Left kidney (tissue), 2 donors: ENCODE data around the gene KBTBD8. TPM values are rescaled to one million over a fixed set of nuclear protein-coding genes. Genes with fewer than 3 reads are reported as not detected.

ENCODE experiments used
- DNase-seq: peaks from one replicate; pipeline ENCODE4 v3.0.0-alpha.2; 2013
- polyA plus RNA-seq: library from polyadenylated mRNA; unstranded; fragments of 120-200 nt; gene quantifications from one replicate; pipeline ENCODE4 v1.2.1, GENCODE V29; 2013; ENCODE audit not compliant: insufficient read length

KBTBD8 gene
- polyA plus RNA-seq, 1 donor, result 1.4 TPM

DNA sequence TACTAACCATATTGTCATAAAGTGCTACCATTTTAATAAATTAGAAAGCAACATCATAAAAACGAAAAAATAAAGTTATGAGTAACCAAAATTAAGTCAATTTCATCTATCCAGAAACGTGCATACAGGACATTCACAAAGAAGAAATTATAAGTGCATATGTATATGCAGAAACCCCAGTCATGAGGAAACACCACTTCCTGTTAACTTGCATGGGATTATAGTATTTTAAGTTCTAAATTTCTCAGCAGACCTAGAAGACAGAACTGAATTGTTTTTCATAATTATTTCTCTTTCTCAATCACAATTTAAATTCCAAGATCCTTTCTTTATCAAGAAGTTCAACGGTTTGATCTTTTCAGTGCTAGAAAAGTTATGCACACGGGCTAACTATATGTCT is 1.4 kb upstream of the KBTBD8 start:
- no peak for DNase-seq

DNA sequence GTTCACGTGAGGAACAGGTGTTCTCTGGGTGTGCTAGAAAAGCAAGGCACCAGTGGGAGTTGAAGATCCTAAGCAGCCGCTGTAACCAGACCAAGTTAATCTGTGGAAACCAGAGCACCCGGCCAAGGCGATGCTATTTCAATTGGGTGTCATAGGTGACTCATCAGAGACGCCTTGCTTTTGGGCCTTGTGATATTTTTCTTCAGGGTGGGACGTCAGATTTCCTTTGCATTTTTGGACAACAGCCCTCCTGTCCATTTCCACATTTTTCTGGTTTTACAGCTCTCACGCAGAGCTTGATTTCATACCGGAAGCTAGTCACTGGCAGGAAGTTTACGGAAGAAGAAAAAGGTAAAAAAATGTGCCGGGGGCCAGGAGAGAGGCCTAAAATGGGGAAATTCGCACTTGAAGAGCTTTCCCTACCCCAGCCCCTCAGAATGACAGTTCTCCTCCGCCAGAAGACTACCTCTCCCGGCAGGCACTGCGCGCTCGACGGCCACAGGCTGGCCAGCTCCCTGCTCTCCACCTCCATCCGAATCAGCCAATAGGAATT is 471 bp upstream of the KBTBD8 start:
- DNase-seq, result no peak

DNA sequence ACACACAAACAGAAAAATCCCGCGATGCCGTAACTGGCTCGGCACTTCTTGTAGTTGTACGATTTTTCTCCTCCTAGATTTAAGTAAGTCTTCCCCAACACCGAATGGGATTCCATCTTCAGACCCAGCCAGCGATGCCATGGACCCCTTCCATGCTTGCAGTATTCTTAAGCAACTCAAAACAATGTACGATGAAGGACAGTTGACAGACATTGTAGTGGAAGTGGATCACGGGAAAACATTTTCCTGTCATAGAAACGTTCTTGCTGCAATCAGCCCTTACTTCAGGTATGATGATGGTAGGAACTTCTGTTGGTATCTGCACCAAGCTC is 763 bp downstream of the KBTBD8 start:
- DNase-seq, result no peak

DNA sequence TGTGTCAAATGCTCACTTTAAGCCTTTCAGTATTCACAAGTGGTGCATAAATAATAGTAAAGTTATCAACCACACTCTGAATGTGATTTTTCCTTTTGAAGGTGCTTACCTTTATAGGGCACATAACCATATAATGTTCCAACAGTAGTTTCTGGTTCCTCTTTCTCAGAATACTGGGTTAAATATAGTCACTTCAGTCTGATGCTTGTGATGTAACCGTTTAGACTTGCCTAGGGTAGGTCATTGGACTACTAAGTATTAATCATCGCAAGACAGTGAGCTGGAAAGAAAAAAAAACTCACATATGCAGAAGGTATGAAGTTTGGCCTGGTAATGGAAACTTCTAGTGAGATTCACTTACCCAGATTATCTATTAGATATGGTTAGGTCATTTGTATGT is 1.9 kb downstream of the KBTBD8 start:
- DNase-seq, result no peak

DNA sequence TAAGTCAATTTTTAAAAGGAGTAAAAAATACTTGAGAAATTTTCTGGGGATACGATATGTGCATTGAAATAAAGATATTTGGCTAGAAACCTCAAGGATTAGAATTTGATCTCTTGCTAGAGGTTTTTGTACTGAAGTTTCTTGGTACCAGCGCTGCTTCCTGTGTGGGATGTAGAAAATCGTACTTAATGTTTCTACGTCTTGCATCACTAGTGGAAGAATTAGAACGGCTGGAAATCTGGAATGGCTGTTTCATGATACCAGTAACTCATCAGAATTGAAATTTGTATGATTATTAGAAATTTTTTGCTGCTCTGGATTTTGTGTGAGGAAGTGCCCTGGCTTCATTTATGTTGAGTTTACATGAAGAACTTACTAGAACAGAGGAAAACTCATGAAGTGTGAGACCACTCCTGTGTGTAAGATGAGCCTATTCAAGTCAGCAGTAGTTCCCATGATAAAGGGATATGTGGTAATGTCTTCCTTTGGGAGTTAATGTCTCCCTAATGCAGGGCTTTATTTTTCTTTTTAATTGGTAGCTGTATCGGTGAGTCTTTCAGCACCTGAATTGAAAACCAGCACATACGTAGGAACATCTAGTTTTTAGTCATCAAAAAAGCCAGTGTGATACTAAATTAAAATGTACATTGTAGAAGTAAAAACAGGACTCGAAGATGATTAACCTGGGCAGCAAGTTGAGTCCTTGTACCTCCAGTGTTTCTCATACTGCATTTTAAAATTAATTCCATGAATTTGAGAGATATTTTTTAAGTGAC is 3.2 kb downstream of the KBTBD8 start:
- no peak for DNase-seq

DNA sequence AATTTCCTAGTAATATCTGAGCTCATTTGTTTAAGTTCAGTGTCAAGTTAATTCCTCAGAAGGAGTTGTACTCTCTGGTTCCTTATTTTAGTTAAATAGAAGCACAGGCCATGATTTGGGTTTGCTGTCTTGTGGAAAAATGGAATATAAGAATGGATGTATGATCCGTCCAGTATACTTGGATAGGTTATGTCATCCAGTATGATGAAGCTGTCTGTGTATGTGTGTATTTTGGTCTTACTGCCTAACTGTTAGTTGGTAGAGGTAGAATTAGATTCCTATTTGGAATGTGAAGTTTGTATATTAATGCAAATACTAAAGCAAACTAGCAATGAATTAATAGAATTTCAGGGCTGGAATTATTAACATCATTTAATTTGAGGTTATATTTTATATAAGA is 7.9 kb downstream of the KBTBD8 start:
- no peak for DNase-seq

DNA sequence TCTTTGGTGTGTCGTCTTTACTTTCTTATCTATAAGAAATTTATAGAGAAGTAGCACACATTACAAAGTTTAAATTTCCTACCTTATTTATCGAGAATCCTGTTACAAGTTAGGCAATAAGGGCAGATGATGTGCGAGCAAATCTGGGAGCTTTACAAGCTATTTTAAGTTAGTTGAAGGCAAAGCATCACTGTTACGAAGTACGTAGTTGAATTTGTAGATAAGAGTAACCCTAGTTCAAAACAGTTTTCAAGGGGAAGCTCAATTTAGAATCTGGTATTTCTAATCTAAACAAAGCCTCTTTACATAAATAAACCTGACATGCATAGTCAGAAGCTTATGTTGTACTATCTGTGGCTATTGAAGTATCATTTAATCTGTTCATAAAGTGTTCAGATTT is 8.4 kb downstream of the KBTBD8 start:
- DNase-seq, result no peak

DNA sequence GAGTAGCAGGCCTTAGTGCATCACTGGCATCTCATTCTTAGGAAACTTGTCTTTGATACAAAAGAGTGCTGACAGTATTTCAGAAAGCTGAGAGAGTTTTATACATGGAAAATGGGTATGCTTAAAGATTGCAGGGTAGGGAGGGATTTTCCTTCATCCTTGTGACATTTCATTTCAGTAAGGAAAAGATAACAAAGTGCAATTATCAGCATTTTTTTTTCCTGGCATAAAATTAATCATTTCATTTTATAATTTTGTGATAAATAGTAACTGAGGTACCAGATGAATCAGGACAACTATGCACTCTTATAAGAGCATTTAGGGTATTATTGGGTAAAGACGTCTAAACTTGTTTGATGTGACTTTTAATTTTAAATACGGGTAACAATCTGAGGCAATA is 10.3 kb downstream of the KBTBD8 start:
- DNase-seq, result no peak

DNA sequence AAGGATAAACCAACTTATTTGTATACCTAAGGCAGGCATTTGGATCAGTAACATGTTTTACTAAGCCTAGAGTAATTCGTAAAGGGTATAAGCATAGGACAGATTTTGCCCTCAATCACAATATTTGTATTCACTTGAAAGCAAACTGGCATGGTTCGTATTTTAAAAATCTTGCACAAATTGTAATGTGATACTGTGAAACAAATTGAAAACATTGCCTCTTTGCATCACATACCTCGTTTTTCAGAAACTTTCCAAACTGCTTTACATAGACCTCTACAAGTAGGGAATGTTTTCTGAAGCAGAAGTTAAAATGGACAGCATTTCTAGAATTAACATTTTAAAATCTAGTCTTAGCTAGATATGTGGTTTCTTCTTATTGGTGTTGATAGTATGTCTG is 11.6 kb downstream of the KBTBD8 start:
- DNase-seq, result no peak

DNA sequence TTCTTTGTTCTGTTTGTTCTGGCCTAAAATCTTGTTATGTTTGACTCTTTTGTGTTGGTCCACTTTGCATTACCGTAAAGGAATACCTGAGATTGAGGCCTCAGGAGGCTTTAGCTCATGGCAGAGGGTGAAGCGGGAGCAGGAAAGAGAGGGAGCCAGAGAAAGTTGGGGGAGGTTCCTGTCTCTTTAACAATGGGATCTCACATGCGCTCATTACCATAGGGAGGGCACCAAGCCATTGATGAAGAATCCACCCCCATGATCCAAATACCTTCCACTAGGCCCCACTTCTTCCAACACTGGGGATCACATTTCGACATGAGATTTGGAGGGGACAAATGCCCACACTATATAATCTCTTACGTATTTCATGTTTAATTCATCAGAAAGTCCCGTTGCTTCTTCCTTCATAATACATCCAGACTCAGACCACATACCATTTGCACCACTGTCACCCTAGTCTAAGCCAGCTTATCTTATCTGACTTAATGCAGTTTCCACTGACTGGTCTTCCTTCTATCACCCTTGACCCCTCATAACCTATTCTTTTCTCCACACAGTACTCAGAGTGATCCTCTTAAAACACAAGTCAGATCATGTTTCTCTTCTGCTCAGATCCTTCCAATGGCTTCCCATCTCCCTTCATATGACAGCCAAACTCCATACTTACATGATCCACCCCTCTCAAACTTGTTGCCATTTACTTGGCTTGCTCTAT is 13.5 kb downstream of the KBTBD8 start:
- DNase-seq, result no peak

DNA sequence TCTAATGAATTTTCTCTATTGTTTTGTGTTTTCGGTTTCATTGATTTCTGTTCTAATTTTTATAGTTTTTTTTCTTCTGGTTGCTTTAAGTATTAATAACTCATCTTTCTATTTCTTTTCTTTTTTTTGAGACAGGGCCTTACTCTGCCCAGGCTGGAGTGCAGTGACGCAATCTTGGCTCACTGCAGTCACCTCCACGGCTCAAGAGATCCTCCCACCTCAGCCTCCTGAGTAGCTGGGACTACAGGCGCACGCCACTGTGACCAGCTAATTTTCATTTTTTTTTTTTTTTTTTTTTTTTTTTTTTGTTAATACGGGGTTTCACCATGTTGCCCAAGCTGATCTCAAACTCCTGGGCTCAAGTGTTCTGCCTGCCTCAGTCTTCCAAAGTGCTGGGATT is 14.5 kb downstream of the KBTBD8 start:
- DNase-seq, result no peak

DNA sequence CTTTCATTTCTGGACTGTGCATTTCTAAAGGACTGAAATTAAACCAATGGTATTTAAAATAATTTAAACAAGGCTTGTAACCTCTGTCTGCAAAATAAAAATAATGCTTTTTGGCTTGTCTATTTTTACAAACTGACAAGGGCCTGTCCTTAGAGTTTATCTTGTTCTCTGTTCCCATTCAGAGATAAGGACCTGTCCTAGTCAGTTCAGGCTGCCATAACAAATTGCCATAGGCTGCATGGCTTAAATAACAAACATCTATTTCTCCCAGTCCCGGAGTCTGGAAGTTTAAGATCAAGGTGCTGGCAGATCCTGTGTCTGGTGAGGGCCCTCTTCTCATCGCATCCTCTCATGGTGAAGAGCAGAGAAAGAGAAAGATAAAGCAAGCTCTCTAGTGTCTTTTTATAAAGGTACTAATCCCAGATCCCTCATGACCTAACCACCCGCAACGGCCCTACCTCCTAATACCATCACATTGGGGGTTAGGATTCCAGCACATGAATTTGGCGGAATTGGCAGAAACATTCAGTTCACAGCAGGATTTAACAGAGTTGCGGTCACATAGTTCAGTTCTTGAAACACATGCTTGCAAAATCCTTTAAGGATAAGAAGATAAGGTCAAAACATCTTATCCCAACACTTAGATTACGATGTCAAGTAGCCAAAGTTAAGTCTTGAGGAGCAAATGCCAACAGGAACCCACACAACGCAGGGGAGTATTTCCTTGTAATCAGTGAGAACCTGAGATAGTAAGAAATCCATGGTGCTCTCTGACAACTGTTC is 17.8 kb downstream of the KBTBD8 start:
- no peak for DNase-seq

DNA sequence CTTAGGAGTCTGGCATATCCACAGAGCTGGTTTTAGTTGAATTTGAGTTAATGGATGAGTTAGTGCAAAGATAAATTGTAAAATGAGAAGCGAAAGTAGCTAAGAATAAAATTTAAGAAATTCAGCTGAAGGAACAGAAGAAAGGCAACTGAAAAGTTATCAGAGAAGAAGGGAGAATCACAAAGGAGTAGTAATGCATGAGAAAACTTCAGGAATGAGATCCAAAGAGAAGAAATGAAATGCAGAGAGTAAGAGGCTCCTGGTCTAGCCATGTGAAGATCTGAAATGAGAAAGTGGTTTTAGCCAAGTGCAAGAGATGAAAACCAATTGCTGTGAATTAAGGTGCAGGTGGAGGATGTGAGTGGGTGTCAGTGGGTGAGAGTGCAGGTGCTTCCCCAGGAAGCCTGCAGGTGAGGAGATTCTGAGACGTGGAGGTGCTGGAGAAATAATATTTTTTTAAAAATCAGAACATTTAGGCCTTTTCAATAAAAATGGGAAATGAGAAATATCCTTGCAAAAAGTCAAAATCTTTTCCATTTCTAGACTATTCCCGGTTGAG is 18.5 kb downstream of the KBTBD8 start:
- DNase-seq, result no peak

DNA sequence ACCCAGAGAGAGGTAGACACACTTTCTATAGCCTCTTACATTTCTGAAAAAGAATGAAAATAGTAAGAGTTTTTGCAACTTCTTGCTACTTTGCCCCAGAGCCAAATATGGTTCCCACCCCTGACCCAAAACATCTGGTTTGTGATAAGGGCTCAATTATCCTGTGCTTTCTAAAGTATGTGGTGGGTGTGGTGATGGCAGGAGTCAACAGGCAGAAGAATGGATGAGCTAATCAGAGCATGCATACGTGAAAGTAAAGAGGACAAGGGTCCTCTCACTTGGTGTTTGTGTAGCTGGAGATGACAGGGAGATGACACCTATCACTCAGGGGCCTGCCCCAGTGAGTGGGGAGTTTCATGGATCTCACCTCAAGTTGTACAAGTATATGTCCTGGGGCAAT is 19.1 kb downstream of the KBTBD8 start:
- no peak for DNase-seq

DNA sequence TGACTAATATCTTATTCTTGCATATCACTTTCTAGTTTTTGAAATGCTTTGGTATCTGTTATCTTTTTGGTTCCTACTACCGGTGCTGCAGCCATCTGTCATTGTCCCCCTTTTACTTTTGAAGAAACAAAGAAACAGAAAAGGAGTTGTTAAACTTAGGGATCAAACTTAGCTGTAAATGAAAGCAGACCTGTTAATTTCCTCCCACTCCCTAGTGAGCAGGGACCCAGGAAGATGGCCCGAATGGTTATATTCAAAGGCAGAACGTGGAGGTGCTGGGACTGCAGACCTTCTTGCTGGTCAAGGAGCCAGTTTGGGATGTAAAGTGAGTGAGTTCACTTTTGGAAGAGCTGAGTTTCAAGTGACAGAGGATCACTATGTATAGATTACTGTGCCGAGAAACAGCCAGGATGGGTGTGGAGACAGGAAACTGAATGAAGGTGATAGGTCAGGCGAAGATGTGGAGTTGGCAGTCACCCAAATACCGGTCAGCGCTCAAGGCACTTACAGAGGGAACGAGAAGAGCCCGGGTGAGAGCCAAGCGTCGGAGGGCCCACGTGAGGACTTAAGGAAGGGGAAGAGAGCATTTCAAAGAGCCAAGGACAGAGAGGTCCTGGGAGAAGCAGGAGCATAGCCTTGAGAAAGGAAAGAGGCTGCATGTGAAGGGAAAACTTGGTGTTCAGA is 20.1 kb downstream of the KBTBD8 start:
- DNase-seq, result no peak

DNA sequence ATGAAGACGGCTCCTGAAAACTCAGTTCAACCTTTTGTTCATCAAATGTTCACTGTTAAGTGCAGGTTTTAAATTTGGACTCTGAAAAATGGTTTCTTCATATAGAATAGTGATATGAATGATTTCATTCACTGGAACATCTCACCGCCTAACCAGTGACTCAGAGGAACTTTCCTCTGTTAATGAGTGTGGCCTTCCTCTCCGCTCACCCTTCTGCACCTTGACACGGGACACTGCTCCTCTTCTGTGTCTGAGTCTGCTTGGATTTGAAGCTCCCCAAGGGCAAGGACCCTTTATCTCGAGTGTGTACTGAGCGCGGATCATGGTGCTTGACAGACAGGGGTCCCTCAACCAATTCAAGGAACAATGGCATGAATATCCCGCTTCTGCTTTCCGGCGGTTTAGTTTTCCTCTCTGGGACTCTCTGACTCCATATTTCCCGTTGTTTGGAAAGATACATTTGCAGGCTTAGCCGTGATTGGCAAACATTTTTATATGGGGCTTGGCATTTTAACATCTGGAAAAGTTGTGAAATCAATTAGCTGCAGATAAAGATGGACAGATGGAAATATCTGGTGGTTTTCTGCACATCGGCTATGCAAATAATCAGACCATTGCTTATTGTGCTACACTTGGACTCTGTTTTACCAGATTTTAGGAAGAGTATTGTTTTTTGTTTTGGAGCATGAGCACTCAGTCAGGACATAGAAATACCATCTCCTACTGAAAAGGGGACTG is 20.9 kb downstream of the KBTBD8 start:
- DNase-seq, result no peak

DNA sequence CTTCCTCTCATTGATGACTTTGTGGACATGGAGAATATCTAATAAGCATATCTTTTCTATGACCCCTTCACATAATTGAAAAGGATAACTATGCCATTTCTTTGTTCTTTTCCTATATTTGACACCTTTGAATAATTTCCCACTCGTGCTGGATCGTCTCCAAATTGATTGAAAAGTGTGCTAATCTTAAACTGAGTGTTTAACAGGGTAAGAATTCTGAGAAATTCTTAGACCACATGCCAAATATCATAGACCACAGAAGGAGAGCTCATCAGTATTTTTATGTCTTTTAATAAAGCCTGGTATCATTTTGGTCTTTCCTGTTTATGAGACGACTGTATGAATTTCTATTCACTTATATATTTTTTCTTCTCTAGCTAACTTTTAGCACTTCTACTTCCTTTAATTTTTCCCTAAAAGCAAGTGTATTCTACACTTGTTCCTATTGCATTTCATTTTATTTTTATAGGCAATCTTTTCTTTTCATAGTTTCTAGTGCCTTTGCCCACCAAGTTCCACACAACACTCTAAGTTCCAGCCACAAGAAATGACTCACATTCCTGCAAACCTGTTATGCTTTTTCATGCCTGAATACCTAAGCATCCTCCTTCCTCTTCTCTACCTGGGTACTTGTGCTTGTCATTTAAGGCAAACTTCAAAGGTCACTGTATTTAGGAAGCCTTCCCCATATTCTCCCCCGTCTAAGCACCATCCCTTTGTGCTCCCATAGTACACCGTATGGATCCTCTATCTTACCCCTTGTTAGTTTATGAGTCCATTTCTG is 30.1 kb downstream of the KBTBD8 start:
- no peak for DNase-seq

DNA sequence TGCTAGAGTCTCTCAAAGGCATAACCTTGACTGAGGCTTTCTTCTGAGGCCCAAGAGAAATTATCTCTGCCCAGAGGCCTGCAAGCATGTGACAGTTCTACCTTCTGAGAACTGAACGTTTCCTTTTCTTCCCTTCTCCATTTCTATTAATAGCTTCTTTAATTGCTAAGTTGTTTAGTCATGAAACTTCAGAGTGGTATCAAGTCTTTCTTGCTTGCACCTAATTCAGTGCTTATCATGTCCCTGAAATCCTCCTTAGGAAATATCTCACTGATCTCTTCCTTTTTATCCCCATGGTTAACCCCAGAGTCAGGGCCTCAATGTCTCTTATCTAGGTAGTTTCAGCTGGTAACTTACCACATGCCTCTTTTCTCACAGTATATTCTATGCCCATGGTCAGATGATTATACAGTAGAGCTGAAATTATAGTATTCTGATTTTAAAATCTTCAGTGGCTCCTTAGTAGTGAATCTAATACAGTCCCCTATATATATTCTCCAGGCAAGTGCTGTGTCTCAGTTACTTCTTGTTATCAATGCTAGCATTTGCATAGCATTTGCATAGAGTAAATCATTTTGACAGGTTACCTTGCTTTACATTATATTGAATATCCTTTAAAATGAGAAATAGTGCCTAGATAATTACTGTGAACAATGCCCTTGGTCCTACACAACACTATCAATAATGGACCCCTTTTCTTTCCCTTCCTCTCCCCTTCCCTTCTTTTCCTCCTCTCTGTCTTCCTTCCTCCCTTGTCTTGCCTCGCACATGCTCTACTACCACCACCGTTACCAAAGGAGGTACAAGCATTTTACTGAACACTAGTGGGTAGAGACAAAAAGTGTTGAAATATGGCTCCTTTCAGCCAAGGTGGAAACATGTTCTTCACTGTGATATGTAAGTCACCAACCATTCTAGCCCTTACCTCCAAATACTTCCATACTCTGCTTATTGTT is 33.0 kb downstream of the KBTBD8 start:
- no peak for DNase-seq

DNA sequence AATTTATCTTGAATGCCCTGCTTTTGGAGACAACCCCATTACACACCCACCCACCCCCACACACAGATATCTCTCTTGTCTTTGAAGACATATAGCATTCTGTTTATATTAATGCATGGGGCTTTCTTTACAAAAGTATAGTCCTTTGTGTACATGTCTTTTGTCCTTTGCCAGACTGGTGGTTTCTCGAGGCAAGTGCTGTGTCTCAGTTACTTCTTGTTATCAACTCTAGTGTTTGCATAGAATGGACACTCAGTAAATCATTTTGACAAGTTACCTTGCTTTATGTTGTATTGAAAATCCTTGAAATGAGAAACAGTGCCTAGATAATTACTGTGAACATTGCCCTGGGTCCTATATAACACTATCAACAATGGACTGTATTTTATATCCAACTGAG is 33.9 kb downstream of the KBTBD8 start:
- no peak for DNase-seq
